OCI-LY1 (cell line): ENCODE measurements around the gene SLC4A2.

ENCODE experiments used
- H2AFZ ChIP-seq: fragments of 200-600 bp; sonication (generic), shearing (Covaris generic); 2 replicates; pipeline ENCODE4 v1.6.0; 2014; ENCODE audit warnings: antibody characterized with exemption, mild to moderate bottlenecking, low read length
- H3F3A ChIP-seq: fragments of 200-600 bp; sonication (generic), shearing (Covaris generic); 2 replicates; pipeline ENCODE4 v1.6.0; 2014; ENCODE audit warnings: mild to moderate bottlenecking, antibody characterized with exemption, low read length, moderate library complexity; ENCODE audit not compliant: insufficient read depth
- H3K27ac ChIP-seq: fragments of 200-600 bp; sonication (generic); 2 replicates; pipeline ENCODE4 v1.5.1; 2014; ENCODE audit warnings: low read length, mixed run types, mild to moderate bottlenecking, low read depth; ENCODE audit not compliant: poor library complexity, severe bottlenecking
- H3K27me3 ChIP-seq: fragments of 200-600 bp; sonication (generic); 2 replicates; pipeline ENCODE4 v1.6.0; 2014; ENCODE audit warnings: antibody characterized with exemption, mild to moderate bottlenecking, low read length, moderate library complexity; ENCODE audit not compliant: insufficient read depth
- H3K36me3 ChIP-seq: fragments of 200-600 bp; sonication (generic); 2 replicates; pipeline ENCODE4 v1.6.1; 2014; ENCODE audit warnings: mild to moderate bottlenecking, antibody characterized with exemption, low read length, moderate library complexity, mixed read lengths; ENCODE audit not compliant: insufficient read depth
- H3K4me1 ChIP-seq: fragments of 200-600 bp; sonication (generic); 2 replicates; pipeline ENCODE4 v1.5.1; 2014; ENCODE audit warnings: mild to moderate bottlenecking, low read length, moderate library complexity; ENCODE audit not compliant: insufficient read depth, severe bottlenecking
- H3K4me2 ChIP-seq: fragments of 200-600 bp; sonication (generic), shearing (Covaris generic); 2 replicates; pipeline ENCODE4 v1.6.1; 2014; ENCODE audit warnings: low read length
- H3K4me3 ChIP-seq: fragments of 200-600 bp; sonication (generic); 2 replicates; pipeline ENCODE4 v1.5.1; 2014; ENCODE audit warnings: low read length, low read depth, mild to moderate bottlenecking, mixed read lengths; ENCODE audit not compliant: poor library complexity, severe bottlenecking
- H3K79me2 ChIP-seq: fragments of 200-600 bp; shearing (Covaris generic); 2 replicates; pipeline ENCODE4 v1.6.1; 2016; ENCODE audit warnings: mixed run types, low read length, mixed read lengths; ENCODE audit not compliant: insufficient read depth
- H3K9ac ChIP-seq: fragments of 200-600 bp; sonication (generic), shearing (Covaris generic); 2 replicates; pipeline ENCODE4 v1.6.1; 2014; ENCODE audit warnings: mild to moderate bottlenecking, low read length, mixed read lengths
- H3K9me2 ChIP-seq: fragments of 200-600 bp; sonication (generic), shearing (Covaris generic); 2 replicates; pipeline ENCODE4 v1.6.1; 2014; ENCODE audit warnings: low read depth, mild to moderate bottlenecking, low read length, mixed read lengths
- H3K9me3 ChIP-seq: fragments of 200-600 bp; shearing (Covaris generic); 2 replicates; pipeline ENCODE4 v1.6.1; 2014; ENCODE audit warnings: low read length, mixed read lengths
- H4K20me1 ChIP-seq: fragments of 200-600 bp; sonication (generic), shearing (Covaris generic); 2 replicates; pipeline ENCODE4 v1.6.0; 2016; ENCODE audit warnings: mild to moderate bottlenecking, low read length; ENCODE audit not compliant: insufficient read depth
- CTCF ChIP-seq: fragments of 200-600 bp; sonication (generic), shearing (Covaris generic); IDR thresholded peaks from 2 replicates; pipeline ENCODE4 v1.5.1; 2017; ENCODE audit warnings: mild to moderate bottlenecking, antibody characterized with exemption, low read length, moderate library complexity, mixed read lengths
- EZH2 ChIP-seq: fragments of 200-600 bp; sonication (generic), shearing (Covaris generic); IDR thresholded peaks from 2 replicates; pipeline ENCODE4 v1.8.0; 2017; ENCODE audit warnings: borderline replicate concordance, mixed run types, mild to moderate bottlenecking, antibody characterized with exemption, low read length, moderate library complexity, mixed read lengths

The SLC4A2 gene

GRCh38 chr7:151062399-151063211 is 3.2 kb downstream of the SLC4A2 start:
- H3K4me2 ChIP-seq, result no peak overlapping the region
- H4K20me1 ChIP-seq, result no peaks in the 10 kb centered on the region
- H3K9me3 ChIP-seq, result no peaks in the 10 kb centered on the region
- no peak overlapping the region for H3K4me3 ChIP-seq
- H2AFZ ChIP-seq, result no peak overlapping the region
- peaks cover 31% of the 10 kb centered on the region for H3K4me1 ChIP-seq
- TF ChIP-seq EZH2 (no peak), CTCF (no peak)
- peaks cover 35% of the 10 kb centered on the region for H3K36me3 ChIP-seq
- no peaks in the 10 kb centered on the region for H3K9me2 ChIP-seq
- H3K79me2 ChIP-seq, result no peaks in the 10 kb centered on the region; the same call in 1 of the 2 replicates
- H3F3A ChIP-seq, result 0 out of 2 replicates have a peak, but pooled peaks cover 7% of the 10 kb centered on the region
- H3K27ac ChIP-seq, result no peak overlapping the region
- H3K9ac ChIP-seq, result no peak overlapping the region
- no peaks in the 10 kb centered on the region for H3K27me3 ChIP-seq

GRCh38 chr7:151063212-151063561 is 3.8 kb downstream of the SLC4A2 start:
- Histone ChIP-seq H3K36me3 (peaks cover 40% of the 10 kb centered on the region), H3K27me3 (no peaks in the 10 kb centered on the region), H3K4me2 (no peak overlapping the region), H3K9me3 (no peaks in the 10 kb centered on the region), H3K9ac (no peak overlapping the region), H3K4me1 (peaks cover 30% of the 10 kb centered on the region), H4K20me1 (no peaks in the 10 kb centered on the region), H3K9me2 (no peaks in the 10 kb centered on the region), H3K27ac (no peak overlapping the region), H3K79me2 (no peaks in the 10 kb centered on the region; the same call in 1 of the 2 replicates), H3K4me3 (no peak overlapping the region), H3F3A (0 out of 2 replicates have a peak, but pooled peaks cover 7% of the 10 kb centered on the region), H2AFZ (no peak overlapping the region)
- no peak for TF ChIP-seq CTCF
- TF ChIP-seq EZH2, result no peak

DNA sequence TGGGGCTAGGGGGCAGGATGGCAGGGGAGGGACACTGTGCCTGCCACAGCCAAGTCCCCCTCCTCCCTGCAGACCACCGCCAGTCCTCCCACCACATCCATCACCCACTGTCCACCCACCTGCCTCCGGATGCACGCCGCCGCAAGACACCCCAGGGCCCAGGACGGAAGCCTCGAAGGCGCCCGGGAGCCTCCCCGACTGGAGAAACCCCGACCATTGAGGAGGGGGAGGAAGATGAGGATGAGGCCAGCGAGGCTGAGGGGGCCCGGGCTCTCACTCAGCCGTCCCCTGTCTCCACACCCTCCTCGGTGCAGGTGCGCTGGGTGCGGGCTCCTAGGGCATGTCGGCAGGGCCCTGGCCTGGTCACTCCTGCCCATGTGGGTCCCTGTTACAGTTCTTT is 5.1 kb downstream of the SLC4A2 start:
- Histone ChIP-seq H3F3A (no peaks in the 10 kb centered on the region), H3K4me3 (no peak overlapping the region), H3K9me3 (no peaks in the 10 kb centered on the region), H3K4me2 (no peak overlapping the region), H3K79me2 (no peaks in the 10 kb centered on the region; the same call in 1 of the 2 replicates), H3K36me3 (peaks cover 51% of the 10 kb centered on the region), H3K27ac (no peak overlapping the region), H3K27me3 (no peaks in the 10 kb centered on the region), H4K20me1 (no peaks in the 10 kb centered on the region), H3K9me2 (no peaks in the 10 kb centered on the region), H2AFZ (no peak overlapping the region), H3K4me1 (peaks cover 19% of the 10 kb centered on the region), H3K9ac (no peak overlapping the region)
- TF ChIP-seq CTCF (no peak), EZH2 (no peak)
